GM12875 (cell line): ENCODE results near the gene JARID2.

Source experiments
- H3K4me3 ChIP-seq: one replicate; pipeline ENCODE4 v1.5.1; 2011; ENCODE audit warnings: low read depth, low read length, control low read depth
- CTCF ChIP-seq: IDR thresholded peaks from 2 replicates; pipeline ENCODE4 v1.5.1; 2011; ENCODE audit warnings: low read depth, mild to moderate bottlenecking, control low read depth, inconsistent platforms, low read length, moderate library complexity, borderline replicate concordance; ENCODE audit not compliant: insufficient read depth

Gene JARID2

GRCh38 chr6:15496345-15497131 lies 250.7 kb downstream of the JARID2 start:
- no peak overlapping the region for H3K4me3 ChIP-seq
- no peak for TF ChIP-seq CTCF

GRCh38 chr6:15498640-15499039 lies 252.8 kb downstream of the JARID2 start:
- no peak for TF ChIP-seq CTCF
- H3K4me3 ChIP-seq, result no peak overlapping the region

GRCh38 chr6:15499125-15499524 lies 253.3 kb downstream of the JARID2 start:
- no peak overlapping the region for H3K4me3 ChIP-seq
- TF ChIP-seq CTCF, result no peak

- no peak for TF ChIP-seq CTCF
- H3K4me3 ChIP-seq, result no peak overlapping the region
These were observed 253.7 kb downstream of the JARID2 start for GRCh38 chr6:15499591-15499990.

GRCh38 chr6:15500078-15500740 lies 254.3 kb downstream of the JARID2 start:
- no peak overlapping the region for H3K4me3 ChIP-seq
- no peak for TF ChIP-seq CTCF

GRCh38 chr6:15500901-15501825 lies 255.3 kb downstream of the JARID2 start:
- no peak overlapping the region for H3K4me3 ChIP-seq
- TF ChIP-seq CTCF, result no peak
